ENCODE measurements around the gene CACNA1C. TPM values are rescaled to one million over a fixed set of nuclear protein-coding genes. Genes with fewer than 3 reads are reported as not detected.

The CACNA1C gene
- total RNA-seq, 4 donors from 2014 or later = 2.0 to 4.2 (median 2.5) TPM

DNA sequence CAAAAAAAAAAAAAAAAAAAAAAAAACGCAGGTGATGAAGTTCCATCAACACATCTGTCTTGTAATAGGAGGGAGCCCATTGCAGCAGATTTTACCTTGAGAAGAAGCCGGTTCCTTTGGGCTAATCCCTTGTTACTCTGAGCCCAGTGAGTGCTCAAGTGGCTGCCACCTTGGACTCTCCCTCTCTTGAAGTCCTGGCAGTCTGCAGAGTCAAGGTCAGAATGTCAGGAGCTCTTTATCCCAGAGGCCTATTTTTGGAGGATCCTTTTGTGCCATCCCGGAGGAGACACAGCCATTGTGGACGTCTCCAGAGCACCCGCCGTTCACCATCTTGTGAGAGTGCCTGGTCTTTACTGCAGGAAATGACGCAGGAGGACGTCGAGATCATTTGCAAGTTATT lies 397.8 kb downstream of the CACNA1C start:
- 67 to 83% methylated on average over 9 of the region's 9 CpGs for WGBS, 2 donors
- Histone ChIP-seq H3K27ac (no peak overlapping the region), H3K4me1 (peaks cover 0 to 3% of the 10 kb centered on the region in 2 donors), H3K27me3 (no peaks in the 10 kb centered on the region), H3K36me3 (no peaks in the 10 kb centered on the region), H3K4me3 (replicated peaks in 1 of 3) (no peak overlapping the region), H3K9me3 (no peaks in the 10 kb centered on the region)
- no peak for DNase-seq
- TF ChIP-seq POLR2A (IDR thresholded peaks at IDR 0.05) (no peak), CTCF (IDR thresholded peaks at IDR 0.05) (no peak)
- intact Hi-C loops (cut with DNase I) = no loop called here

- H3K27me3 ChIP-seq = no peaks in the 10 kb centered on the region
- WGBS, 2 donors = 71 to 72% methylated on average over 4 of the region's 4 CpGs
- intact Hi-C loops (cut with DNase I) = no loop called here
- H3K36me3 ChIP-seq = no peaks in the 10 kb centered on the region
- DNase-seq = no peak
- no peak for TF ChIP-seq CTCF (IDR thresholded peaks at IDR 0.05)
- no peak for TF ChIP-seq POLR2A (IDR thresholded peaks at IDR 0.05)
- H3K4me3 ChIP-seq (replicated peaks in 1 of 3) = no peak overlapping the region
- no peaks in the 10 kb centered on the region for H3K9me3 ChIP-seq
- H3K4me1 ChIP-seq = peaks cover 0 to 3% of the 10 kb centered on the region in 2 donors
- H3K27ac ChIP-seq = no peak overlapping the region
Measured at GRCh38 chr12:2451025-2451424, 398.2 kb downstream of the CACNA1C start.

- no peak overlapping the region for H3K27ac ChIP-seq
- 86 to 90% methylated on average over 5 of the region's 5 CpGs for WGBS, 2 donors
- DNase-seq = no peak
Measured at GRCh38 chr12:2451497-2451896, 398.7 kb downstream of the CACNA1C start.

DNA sequence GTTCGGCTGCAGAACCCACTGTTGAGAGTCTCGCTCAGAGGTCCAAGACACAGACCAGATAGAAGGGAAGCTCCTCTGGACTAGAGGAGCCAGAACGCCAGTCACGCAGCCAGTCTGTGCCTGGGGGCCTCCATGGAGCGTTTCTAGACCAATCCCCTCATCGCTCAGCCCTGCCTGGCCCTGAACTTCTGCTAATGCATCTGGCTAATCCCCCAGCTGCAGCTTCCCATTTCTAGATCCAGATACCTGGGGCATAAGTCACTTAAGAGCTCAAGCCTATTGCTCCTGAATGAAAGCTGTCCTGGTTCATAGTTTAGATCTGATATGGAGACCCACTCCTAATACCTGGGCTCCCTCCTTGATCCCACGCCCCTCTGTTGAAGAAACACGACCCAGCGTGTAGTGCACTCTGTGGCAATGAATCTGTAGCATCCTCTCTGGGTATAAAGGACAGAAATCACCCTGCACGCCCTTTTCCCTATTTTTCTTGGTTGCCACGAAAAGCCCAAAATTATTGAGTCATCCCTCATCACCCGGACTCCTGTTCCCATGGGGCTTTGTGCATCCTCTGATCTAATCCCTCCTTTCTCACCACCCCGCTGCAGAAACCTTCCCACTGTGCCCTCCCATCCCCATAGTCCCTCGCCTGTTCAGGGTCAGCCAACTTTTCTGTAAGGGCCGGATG lies 400.4 kb downstream of the CACNA1C start:
- H3K36me3 ChIP-seq = no peaks in the 10 kb centered on the region
- TF ChIP-seq POLR2A (IDR thresholded peaks at IDR 0.05) = no peak
- no peak for TF ChIP-seq CTCF (IDR thresholded peaks at IDR 0.05)
- intact Hi-C loops (cut with DNase I) = no loop called here
- no peaks in the 10 kb centered on the region for H3K27me3 ChIP-seq
- H3K4me3 ChIP-seq (replicated peaks in 1 of 3) = no peak overlapping the region
- H3K9me3 ChIP-seq = no peaks in the 10 kb centered on the region
- H3K27ac ChIP-seq = no peak overlapping the region
- peaks cover 7 to 20% of the 10 kb centered on the region in 2 donors for H3K4me1 ChIP-seq
- no peak for DNase-seq
- WGBS, 2 donors = 79 to 83% methylated on average over 15 of the region's 15 CpGs

More at GRCh38 chr12:2451497-2451896, 398.7 kb downstream of the CACNA1C start:
- Histone ChIP-seq H3K9me3 (no peaks in the 10 kb centered on the region), H3K4me3 (replicated peaks in 1 of 3) (no peak overlapping the region), H3K36me3 (no peaks in the 10 kb centered on the region), H3K4me1 (peaks cover 0 to 5% of the 10 kb centered on the region in 2 donors), H3K27me3 (no peaks in the 10 kb centered on the region)
- TF ChIP-seq POLR2A (IDR thresholded peaks at IDR 0.05) (no peak), CTCF (IDR thresholded peaks at IDR 0.05) (no peak)
- intact Hi-C loops (cut with DNase I) = no loop called here

GRCh38 chr12:2453761-2454090 lies 400.9 kb downstream of the CACNA1C start:
- H3K36me3 ChIP-seq = no peaks in the 10 kb centered on the region
- no peak for DNase-seq
- no peaks in the 10 kb centered on the region for H3K27me3 ChIP-seq
- no peak overlapping the region for H3K27ac ChIP-seq
- H3K9me3 ChIP-seq = no peaks in the 10 kb centered on the region
- no peak overlapping the region for H3K4me3 ChIP-seq (replicated peaks in 1 of 3)
- intact Hi-C loops (cut with DNase I) = no loop called here
- TF ChIP-seq POLR2A (IDR thresholded peaks at IDR 0.05) (no peak), CTCF (IDR thresholded peaks at IDR 0.05) (no peak)
- H3K4me1 ChIP-seq = peaks cover 7 to 24% of the 10 kb centered on the region in 2 donors
